RWPE1 (cell line): ENCODE data around the gene PLD4.

Experiments used
- CTCF ChIA-PET: fragments of 350-600 bp; sonication (Branson Sonifier 250); formaldehyde crosslinking; extraction: SDS; loops from one replicate; lab custom pipeline; 2021; lab: Yijun Ruan, JAX
- POLR2A ChIA-PET: fragments of 400-600 bp; formaldehyde crosslinking; extraction: SDS; loops from one replicate; lab custom pipeline; 2020; ENCODE audit warnings: antibody characterized with exemption; ENCODE audit not compliant: low non-redundant PET; lab: Yijun Ruan, JAX
- DNase-seq: peaks from one replicate; pipeline ENCODE4 v3.0.0; 2012; ENCODE audit warnings: low spot score
- H3K27ac ChIP-seq: fragments of 450-650 bp; 2 replicates; pipeline ENCODE4 v1.5.1; 2017
- TF ChIP-seq, protein P1 (sequence below): fragments of 450-650 bp; conservative IDR thresholded peaks from 2 replicates; pipeline ENCODE4 v1.5.1; 2017; ENCODE audit warnings: low read depth, mild to moderate bottlenecking

PLD4 gene

DNA sequence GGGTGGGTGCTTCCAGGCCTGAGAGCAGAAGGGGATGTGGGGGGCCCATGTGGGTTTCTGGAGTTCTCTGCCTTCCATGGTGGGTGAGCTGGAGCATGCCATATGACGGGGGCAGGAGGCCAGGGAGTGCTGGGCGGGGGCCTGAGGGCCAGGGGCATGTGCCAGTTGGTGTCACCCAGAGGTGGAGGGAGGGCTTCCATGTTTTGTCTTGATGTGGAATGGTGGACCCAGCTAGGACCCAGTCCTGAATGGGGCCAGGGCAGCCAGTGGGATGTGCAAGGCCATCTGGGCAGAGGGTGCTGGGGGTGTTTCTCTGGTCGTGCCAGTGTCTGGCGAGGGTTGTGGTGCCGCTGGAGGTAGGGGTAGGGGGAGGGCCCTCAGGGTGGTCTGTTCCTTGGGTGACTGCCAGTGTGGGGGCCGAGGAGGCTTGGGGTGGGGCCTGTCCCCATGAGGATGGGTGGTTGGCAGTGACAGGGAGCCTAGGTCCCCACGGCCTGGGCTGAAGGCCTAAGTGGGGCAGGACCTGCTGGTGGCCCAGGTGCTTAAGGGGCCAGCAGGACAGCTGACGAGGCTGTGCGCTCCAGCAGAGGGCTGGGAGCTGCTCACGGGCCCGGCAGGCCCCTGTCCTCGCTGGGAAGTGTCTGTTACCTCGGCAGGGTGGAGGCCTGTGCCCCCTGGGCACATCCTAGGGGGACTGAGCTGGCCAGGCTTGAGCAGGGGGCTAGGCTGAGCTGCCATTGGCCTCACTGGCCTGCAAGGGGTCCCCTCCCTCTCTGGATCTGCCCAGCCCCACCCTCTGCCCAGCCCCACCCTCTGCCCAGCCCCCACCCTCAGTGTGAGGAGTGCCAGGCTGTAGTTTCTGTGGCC is 32.8 kb upstream of the PLD4 start:
- ChIA-PET POLR2A (no interaction called here), CTCF (interaction anchor here (0.6 kb wide), 1 partner anchor 153 kb away, joined by 3 read pairs; no protein-coding TSS in a partner anchor)
- H3K27ac ChIP-seq: peak overlapping the region; percentile 55
- TF ChIP-seq, protein P1, sequence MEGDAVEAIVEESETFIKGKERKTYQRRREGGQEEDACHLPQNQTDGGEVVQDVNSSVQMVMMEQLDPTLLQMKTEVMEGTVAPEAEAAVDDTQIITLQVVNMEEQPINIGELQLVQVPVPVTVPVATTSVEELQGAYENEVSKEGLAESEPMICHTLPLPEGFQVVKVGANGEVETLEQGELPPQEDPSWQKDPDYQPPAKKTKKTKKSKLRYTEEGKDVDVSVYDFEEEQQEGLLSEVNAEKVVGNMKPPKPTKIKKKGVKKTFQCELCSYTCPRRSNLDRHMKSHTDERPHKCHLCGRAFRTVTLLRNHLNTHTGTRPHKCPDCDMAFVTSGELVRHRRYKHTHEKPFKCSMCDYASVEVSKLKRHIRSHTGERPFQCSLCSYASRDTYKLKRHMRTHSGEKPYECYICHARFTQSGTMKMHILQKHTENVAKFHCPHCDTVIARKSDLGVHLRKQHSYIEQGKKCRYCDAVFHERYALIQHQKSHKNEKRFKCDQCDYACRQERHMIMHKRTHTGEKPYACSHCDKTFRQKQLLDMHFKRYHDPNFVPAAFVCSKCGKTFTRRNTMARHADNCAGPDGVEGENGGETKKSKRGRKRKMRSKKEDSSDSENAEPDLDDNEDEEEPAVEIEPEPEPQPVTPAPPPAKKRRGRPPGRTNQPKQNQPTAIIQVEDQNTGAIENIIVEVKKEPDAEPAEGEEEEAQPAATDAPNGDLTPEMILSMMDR: no peak
- DNase-seq: no peak

DNA sequence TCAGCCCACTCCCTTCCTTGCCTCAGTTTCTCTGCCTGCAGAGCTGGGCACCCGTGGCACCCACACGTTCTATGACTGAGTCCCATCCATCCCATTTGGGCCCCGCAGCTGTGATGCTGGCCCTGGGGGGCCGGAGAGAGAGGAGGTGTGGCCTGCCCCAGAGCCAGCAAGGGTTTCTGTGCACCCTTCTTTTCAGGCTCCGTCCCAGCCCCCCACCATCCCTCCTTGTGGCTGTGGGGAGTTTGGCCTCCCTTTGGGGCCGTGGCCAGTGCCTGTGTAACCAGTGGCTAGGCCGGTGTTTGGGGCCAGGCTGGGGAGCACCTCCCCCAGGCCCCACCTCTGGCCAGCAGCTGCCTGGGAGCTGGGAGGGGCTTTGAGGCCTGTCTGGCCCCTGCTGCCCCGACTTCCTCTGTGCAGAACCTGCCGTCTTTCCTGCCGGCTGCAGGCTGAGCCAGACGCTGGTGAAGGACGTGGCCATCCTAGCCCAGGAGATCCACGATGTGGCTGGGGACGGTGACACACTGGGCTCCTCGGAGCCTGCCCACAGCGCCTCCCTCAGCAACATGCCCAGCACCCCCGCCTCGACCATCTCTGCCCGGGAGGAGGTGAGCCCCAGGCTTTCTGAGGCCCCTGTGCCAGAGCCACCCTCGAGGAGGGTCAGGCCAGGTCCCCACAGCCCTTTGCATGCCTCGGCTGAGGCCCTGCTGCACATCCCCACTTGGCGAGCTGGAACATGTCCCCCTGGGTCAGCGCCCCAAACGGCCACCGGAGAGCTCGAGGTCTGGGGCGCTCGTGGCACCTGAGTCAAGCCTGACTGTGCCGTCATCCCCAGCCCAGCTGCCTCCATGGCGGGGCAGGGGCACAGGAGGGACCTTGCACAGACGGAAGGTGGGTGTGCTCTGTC is 31.9 kb upstream of the PLD4 start:
- POLR2A ChIA-PET: interaction anchor here (0.6 kb wide), 1 partner anchor 45 kb away, joined by 3 read pairs; no protein-coding TSS in a partner anchor
- CTCF ChIA-PET: interaction anchor here (0.6 kb wide), 1 partner anchor 152 kb away, joined by 3 read pairs; no protein-coding TSS in a partner anchor
- no peak for DNase-seq
- H3K27ac ChIP-seq: peak overlapping the region; percentile 55
- TF ChIP-seq, protein P1: no peak

DNA sequence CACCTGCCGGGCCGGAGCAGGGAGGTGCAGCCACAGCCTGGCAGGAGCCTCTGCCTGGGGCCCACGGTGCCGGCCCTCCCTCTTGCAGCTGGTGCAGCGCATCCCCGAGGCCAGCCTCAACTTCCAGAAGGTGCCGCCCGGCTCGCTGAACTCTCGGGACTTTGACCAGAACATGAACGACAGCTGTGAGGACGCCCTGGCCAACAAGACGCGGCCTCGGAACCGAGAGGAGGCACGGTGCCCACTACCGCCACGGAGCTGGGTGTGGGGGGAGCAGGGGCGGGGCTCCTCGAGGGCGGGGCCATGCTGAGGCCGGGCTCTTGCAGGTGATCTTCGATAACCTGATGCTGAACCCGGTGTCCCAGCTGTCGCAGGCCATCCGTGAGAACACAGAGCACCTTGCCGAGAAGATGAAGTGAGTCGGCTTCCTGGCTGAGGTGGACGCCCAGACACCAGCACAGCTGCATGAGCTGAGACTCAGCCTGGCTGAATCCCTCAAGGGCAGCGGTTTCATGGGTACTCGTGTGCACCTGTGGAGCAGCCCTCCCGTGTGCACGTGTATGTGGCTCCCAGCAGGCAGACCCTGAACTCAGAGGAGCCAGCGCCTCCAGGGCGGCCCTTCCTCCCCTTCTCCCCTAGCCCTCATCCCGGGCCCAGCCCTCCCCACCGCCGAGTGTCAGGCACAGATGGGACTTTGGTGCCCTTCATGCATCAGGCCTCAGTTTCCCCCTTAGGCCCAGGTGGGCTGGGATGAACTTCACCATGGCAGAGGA is 31.1 kb upstream of the PLD4 start:
- H3K27ac ChIP-seq: peak overlapping the region; percentile 55
- DNase-seq: no peak
- CTCF ChIA-PET: no interaction called here
- TF ChIP-seq, protein P1: no peak
- POLR2A ChIA-PET: interaction anchor here (0.6 to 0.7 kb wide), 2 partner anchors 44 to 125 kb away, joined by 3 to 4 read pairs; no protein-coding TSS in a partner anchor

DNA sequence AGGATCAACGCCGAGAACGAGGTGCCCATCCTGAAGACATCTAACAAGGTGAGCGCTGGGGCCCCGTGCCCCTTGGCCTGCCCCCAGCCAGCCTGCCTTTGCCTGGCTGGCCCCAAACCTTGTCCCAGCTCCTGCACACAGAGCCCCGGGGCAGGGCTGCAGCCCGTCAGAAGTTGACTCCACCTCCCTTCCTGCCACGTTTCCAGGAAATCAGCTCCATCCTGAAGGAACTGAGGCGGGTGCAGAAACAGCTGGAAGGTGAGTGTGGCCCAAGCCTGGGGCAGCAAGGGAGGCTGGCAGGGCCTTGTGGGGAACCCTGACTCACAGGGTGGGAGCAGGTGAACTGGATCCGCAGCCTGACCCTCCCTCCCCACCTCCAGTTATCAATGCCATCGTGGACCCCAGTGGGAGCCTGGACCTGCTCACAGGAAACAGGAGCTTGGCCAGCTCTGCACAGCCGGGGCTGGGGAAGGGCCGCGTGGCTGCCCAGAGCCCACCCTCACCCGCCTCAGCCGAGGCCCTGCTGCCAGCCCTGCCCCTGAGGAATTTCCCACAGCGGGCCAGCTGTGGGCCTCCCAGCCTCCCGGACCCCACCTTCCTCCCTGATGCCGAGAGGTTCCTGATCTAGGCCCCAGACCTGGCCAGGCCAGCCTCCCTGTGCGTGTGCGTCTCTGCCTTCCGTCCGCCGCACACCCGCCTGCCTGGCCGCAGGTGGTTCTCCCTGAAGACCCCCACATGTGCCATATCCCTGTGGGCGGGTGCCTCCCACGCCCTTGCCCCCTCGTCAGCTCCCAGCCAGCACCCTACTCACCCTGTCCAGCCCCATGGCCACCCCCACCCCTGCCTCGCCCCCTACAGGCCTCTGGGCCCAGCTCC is 30.1 kb upstream of the PLD4 start:
- TF ChIP-seq, protein P1: no peak
- H3K27ac ChIP-seq: peak overlapping the region; percentile 55
- POLR2A ChIA-PET: interaction anchor here (0.7 kb wide), 1 partner anchor 124 kb away, joined by 4 read pairs; no protein-coding TSS in a partner anchor
- no peak for DNase-seq
- CTCF ChIA-PET: interaction anchor here (0.5 to 2.2 kb wide), 4 partner anchors 78 to 429 kb away, joined by 3 to 9 read pairs (median 4); no protein-coding TSS in a partner anchor

DNA sequence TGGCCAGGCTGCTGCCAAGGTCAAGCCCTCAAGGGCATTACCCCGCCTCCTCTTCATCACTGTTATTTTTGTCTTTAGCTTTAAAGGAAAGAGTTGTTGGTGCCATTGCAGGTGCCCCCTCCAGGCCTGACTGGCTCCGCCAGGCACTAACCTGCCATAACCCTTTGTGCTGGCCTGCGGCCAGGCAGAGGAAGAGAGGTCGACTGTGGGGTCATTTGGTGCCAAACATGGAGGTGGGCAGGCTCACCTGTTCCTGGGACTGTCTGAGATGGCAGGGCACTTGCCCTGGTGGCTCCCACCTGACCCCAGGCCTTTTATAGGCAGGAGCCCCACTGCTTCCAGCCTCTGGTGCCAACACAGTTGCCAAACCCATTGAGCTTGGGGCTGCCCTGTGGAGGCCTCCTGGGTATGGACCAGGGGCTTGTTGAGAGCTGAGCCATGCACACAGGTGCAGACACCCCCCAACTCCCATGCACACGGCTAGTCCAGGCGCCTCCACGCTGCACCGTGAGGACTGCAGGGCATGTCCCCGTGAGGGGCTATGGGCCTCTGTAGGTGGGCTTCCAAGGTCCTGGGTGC is 29.4 kb upstream of the PLD4 start:
- ChIA-PET POLR2A (no interaction called here), CTCF (interaction anchor here (0.6 to 2.2 kb wide), 3 partner anchors 77 to 164 kb away, joined by 3 to 9 read pairs (median 6); no protein-coding TSS in a partner anchor)
- DNase-seq: no peak
- TF ChIP-seq, protein P1: no peak
- peak overlapping the region; percentile 55 for H3K27ac ChIP-seq
